HG02759 (cell line): Measurements from ENCODE around the gene DFFB.

ENCODE experiments used
- ATAC-seq: cut with Tn5 transposase; IDR thresholded peaks from one replicate; pipeline ENCODE4 v1.9.1; 2021; ENCODE audit warnings: mild to moderate bottlenecking, moderate library complexity; ENCODE audit not compliant: unreplicated experiment

The DFFB gene

GRCh38 chr1:3894626-3895278 is 37.5 kb downstream of the DFFB start:
- no peak for ATAC-seq

GRCh38 chr1:3895279-3895950 is 38.1 kb downstream of the DFFB start:
- no peak for ATAC-seq

- no peak for ATAC-seq
These were observed 38.7 kb downstream of the DFFB start for GRCh38 chr1:3895951-3896325.

DNA sequence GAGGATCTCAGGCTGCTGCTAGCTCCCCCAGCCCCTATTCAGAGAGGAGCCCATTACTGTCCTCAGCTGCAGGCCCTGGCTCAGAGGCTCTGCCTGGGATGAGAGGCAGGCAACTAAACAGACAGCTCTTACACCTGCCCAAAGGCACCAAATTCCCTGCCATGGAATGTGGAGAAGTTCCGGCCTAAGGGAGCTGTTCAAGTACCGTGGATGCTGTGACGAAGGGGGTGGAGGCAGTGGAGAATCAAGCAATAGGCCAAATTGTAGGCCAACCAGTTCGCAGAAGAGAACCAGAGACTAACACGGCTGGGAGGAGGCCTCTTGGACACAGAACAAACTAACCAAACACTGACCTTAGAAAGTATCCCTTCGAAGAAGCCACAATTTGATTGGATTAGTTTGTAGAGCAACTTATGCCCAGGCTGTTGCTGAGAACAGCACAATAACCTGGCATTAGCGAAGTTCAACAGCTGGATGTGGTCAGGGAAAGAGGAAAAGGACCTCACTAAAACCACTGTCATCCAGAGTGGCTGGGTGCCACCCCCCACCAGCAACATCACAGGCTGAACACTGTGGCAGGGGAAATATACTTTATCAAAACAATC is 39.2 kb downstream of the DFFB start:
- ATAC-seq: no peak

GRCh38 chr1:3898475-3898735 is 41.1 kb downstream of the DFFB start:
- no peak for ATAC-seq

DNA sequence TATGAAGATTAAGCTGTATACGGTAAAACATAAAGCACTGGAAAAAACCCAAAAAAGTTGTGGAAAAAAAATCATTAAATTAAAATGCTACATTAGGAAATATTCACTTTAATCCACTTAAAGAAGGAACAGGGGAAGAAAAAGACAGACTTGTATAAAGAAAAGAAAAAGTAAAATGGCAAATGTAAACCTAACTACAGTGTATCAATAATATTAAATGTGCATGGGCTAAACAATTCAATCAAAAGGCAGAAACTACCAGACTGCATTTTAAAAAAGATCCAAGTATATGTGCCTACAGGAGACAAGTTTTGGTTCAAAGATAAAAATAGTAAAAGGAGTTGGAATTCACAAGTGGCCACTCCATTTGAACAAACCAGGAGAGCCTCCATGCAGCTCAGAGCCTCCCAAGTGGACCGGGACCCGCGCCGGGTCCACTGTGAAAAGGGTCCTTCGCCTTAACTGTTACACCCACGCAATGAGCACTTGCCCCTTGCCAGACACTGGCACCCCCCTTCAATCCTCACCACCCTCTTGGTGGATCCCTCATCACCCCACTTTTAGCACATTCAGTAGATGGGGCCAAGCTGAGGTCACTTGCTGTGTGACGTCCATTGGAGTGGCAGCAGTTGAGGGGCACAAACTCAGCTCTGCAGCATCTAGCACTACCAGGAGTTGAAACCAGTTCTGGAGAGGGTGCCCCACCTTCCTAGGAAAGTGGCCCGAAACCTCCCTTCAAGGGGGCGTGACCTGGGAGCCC is 41.9 kb downstream of the DFFB start:
- no peak for ATAC-seq

GRCh38 chr1:3899754-3900149 is 42.5 kb downstream of the DFFB start:
- ATAC-seq: no peak

DNA sequence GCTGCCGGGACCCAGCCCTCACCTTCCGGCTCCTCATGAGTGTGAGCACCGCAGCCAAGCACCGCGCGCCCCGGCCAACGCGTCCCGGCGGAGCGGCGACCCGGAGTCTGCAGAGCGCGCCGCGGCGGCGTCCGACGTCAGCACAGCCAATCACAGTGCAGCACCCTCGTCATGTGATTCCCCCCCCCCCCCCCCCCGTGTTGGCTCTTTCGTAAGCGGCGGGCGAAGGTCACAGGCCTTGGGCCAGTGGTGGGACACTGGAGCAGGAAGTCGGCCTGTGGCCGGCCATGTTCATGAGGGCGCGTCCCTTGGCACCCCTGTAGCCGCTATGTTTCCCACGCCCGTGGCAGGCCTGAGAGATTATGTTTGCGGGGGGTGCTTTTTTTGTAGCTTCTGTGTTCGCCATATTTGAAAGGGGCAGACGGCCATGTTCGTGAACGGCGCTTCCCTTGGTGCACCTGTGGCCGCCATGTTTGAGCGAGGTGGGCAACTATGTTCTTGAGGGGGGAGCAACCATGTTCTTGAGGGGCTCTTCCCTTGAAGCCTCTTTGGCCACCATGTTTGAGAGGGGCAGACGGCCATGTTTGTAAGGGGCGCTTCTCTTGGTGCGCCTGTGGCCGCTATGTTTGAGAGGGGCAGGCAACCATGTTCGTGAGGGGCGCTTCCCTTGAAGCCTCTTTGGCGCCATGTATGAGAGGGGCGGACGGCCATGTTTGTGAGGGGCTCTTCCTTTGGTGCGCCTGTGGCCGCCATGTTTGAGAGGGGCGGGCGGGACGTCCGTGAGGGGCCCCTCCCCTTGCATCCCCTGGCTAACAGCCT is 43.1 kb downstream of the DFFB start, which contains the start of gene C1orf174:
C1orf174 (minus strand) TSS at position 123 of the 819 bp plus-strand sequence; CDS start at position 37, 86 bp downstream.
- peak; percentile 74 for ATAC-seq

DNA sequence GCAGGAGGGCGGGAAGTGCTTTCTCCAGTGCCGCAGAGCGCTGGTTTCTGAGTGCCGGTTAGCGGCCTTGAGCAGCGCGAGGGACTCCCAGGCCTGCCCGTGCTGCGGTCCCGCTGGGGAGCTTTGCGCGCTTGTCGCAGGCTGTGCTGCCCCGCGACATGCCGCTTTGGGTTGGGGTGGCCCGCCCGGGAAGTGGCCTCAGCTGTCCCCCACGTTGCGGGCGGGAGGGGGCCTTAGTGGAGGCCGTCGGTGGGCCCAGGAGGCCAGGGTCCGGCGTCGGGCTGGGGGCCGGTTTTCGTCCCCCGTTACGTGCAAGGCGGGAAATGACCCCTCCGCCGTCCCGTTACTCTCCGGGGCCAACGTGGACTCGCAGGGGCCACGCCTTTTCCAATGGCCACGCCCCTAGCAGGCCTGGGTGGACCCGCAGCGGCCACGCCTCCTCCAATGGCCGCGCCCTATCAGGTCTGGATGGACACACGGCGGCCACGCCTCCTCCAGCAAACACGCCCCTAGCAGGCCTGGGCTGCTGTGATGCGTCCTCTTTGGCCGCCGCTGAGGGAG is 43.8 kb downstream of the DFFB start:
- peak; percentile 59 for ATAC-seq

DNA sequence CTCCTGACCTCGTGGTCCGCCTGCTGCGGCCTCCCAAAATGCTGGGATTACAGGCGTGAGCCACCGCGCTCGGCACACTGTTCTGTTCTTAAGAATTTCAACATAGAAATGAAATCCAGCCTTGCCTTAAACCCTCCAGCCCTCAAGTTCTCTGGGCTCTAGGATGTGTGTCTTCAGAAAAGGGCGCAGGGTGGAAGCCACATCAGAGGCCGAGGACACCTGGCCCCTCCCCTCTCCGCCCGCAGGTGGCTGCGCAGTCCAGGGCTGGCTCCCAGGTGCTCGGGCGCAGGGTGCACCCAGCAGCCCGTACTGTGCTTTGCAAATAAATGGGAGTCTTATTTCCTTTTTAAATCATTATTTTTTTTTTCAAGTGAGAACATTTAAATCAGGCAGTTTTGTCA is 44.8 kb downstream of the DFFB start:
- ATAC-seq: no peak

DNA sequence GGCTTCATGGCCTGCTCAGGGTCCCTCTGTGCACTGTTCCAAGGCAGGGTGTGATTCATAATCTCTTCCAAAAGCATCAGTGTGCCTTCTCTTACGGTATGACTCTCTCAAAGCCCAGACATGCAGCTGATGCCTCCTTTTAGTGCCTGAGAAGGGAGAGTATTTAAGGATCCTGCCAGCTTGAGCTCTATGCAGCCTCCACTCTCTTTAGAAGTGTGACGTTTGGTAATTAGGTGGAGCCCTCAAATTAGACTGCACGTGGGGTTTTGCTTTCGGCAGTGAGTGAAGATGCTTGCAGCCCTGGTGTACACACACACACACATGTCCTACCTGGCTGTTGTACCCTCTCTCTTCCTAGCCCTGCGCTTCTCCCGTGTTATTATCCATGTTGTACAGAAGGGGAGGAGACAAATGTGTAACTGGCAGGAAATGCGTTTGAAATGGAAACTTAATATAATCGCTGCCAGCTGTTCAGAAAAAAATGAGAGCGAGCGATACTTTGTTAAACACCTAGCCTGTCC is 45.4 kb downstream of the DFFB start:
- ATAC-seq: no peak

GRCh38 chr1:3903141-3904005 is 46.1 kb downstream of the DFFB start:
- ATAC-seq: no peak

- ATAC-seq: no peak
These were observed 46.9 kb downstream of the DFFB start for GRCh38 chr1:3904006-3904842.

DNA sequence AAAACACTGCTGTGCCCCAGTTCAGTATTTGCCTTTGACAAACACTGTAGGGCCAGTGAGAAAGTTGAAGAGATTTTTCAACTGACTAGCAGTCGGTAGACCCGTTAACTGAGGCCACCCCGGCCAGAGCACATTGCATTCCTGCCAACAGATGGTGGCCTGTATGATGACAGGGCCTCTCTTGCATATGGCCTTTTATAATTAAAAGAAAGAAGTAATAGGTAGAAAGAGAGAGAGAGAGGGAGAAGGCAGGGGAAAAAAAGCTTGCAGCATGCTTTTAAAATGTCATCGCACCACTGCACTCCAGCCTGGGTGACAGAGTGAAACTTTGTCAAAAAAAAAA is 47.5 kb downstream of the DFFB start:
- ATAC-seq: no peak

GRCh38 chr1:3905266-3905952 is 48.1 kb downstream of the DFFB start:
- no peak for ATAC-seq

- no peak for ATAC-seq
These were observed 48.8 kb downstream of the DFFB start for GRCh38 chr1:3905953-3906671.

DNA sequence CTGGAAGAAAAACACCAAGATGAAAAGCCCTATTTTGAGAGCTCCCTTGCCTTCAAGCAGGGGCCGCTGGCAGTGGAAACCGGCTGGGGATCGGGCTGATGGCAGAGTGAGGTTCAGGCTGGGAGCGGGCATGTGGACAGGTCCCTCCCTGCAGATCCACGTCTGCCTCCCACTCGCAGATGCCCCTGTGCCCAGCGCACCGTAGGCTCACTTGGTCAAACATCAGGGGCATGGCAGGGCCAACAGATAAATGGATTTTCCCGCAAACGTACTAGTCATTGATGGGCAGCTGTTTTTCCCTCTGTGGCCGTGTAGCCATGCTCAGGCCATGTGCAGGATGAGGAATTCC is 49.4 kb downstream of the DFFB start:
- no peak for ATAC-seq
